ENCODE measurements around the gene CHRND. TPM values are rescaled to one million over a fixed set of nuclear protein-coding genes. Genes with fewer than 3 reads are reported as not detected.
"Not testable (repeated sequence)": the region's sequence is repeated elsewhere in the genome, so short reads cannot be mapped to it uniquely, and the experiment has no call there.

Gene CHRND
- total RNA-seq, 1 donor from 2014 or later, result not detected

- no peak for FAIRE-seq
- Mint-ChIP-seq H3K9me3 (ENCODE audit: unreplicated experiment) (no peaks in the 10 kb centered on the region), H3K27ac (ENCODE audit: unreplicated experiment) (no peak overlapping the region), H3K27me3 (ENCODE audit: low read depth, unreplicated experiment) (peaks cover 36% of the 10 kb centered on the region), H3K4me3 (ENCODE audit: unreplicated experiment) (no peak overlapping the region), H3K36me3 (ENCODE audit: low read depth, unreplicated experiment) (no peaks in the 10 kb centered on the region), H3K4me1 (ENCODE audit: low read depth, unreplicated experiment) (peaks cover 4% of the 10 kb centered on the region)
- Histone ChIP-seq H3K9ac (ENCODE audit: low read length) (no peak overlapping the region), H3K4me3 (ENCODE audit: insufficient read depth, low read depth, low read length) (no peak overlapping the region), H3K27ac (ENCODE audit: low read depth, low read length) (no peak overlapping the region), H3K4me1 (ENCODE audit: insufficient read depth, low read length) (no peaks in the 10 kb centered on the region), H3K27me3 (ENCODE audit: insufficient read depth, low read length) (peaks cover 2% of the 10 kb centered on the region), H3K36me3 (ENCODE audit: insufficient read depth, low read length) (no peaks in the 10 kb centered on the region), H4K20me1 (ENCODE audit: insufficient read depth, low read length) (no peaks in the 10 kb centered on the region), H3K4me2 (ENCODE audit: low read length) (no peak overlapping the region), H2AFZ (ENCODE audit: low read depth, low read length) (no peak overlapping the region), H3K9me3 (ENCODE audit: insufficient read depth, low read depth, low read length) (no peaks in the 10 kb centered on the region), H3K79me2 (ENCODE audit: insufficient read depth, low read length) (no peaks in the 10 kb centered on the region)
- TF ChIP-seq CTCF (IDR thresholded peaks at IDR 0.05; ENCODE audit: insufficient read depth, low read depth, low read length) (no peak), EZH2 (IDR thresholded peaks at IDR 0.05; ENCODE audit: insufficient read depth, low read length) (no peak)
- no peak for DNase-seq (ENCODE audit: low read depth)
Measured at GRCh38 chr2:232529806-232530547, 4.0 kb downstream of the CHRND start.

- peaks cover 4% of the 10 kb centered on the region for H3K4me1 Mint-ChIP-seq (ENCODE audit: low read depth, unreplicated experiment)
- no peak for TF ChIP-seq CTCF (IDR thresholded peaks at IDR 0.05; ENCODE audit: insufficient read depth, low read depth, low read length)
- Histone ChIP-seq H3K9ac (ENCODE audit: low read length) (no peak overlapping the region), H3K4me3 (ENCODE audit: insufficient read depth, low read depth, low read length) (no peak overlapping the region), H3K79me2 (ENCODE audit: insufficient read depth, low read length) (no peaks in the 10 kb centered on the region), H3K27me3 (ENCODE audit: insufficient read depth, low read length) (peaks cover 2% of the 10 kb centered on the region), H3K27ac (ENCODE audit: low read depth, low read length) (no peak overlapping the region), H4K20me1 (ENCODE audit: insufficient read depth, low read length) (no peaks in the 10 kb centered on the region), H2AFZ (ENCODE audit: low read depth, low read length) (no peak overlapping the region), H3K9me3 (ENCODE audit: insufficient read depth, low read depth, low read length) (no peaks in the 10 kb centered on the region), H3K36me3 (ENCODE audit: insufficient read depth, low read length) (no peaks in the 10 kb centered on the region), H3K4me1 (ENCODE audit: insufficient read depth, low read length) (no peaks in the 10 kb centered on the region), H3K4me2 (ENCODE audit: low read length) (no peak overlapping the region)
- no peaks in the 10 kb centered on the region for H3K9me3 Mint-ChIP-seq (ENCODE audit: unreplicated experiment)
- H3K4me3 Mint-ChIP-seq (ENCODE audit: unreplicated experiment), result no peak overlapping the region
- H3K36me3 Mint-ChIP-seq (ENCODE audit: low read depth, unreplicated experiment), result no peaks in the 10 kb centered on the region
- DNase-seq (ENCODE audit: low read depth) (no peak), FAIRE-seq (no peak)
- peaks cover 36% of the 10 kb centered on the region for H3K27me3 Mint-ChIP-seq (ENCODE audit: low read depth, unreplicated experiment)
- H3K27ac Mint-ChIP-seq (ENCODE audit: unreplicated experiment), result no peak overlapping the region
Measured at GRCh38 chr2:232530626-232531260, 4.8 kb downstream of the CHRND start.

GRCh38 chr2:232532419-232532818, 6.5 kb downstream of the CHRND start:
- DNase-seq (ENCODE audit: low read depth), result no peak
- Histone ChIP-seq H3K9me3 (ENCODE audit: insufficient read depth, low read depth, low read length) (peaks cover 4% of the 10 kb centered on the region), H3K9ac (ENCODE audit: low read length) (no peak overlapping the region), H3K4me1 (ENCODE audit: insufficient read depth, low read length) (no peaks in the 10 kb centered on the region), H3K27ac (ENCODE audit: low read depth, low read length) (no peak overlapping the region), H3K36me3 (ENCODE audit: insufficient read depth, low read length) (no peaks in the 10 kb centered on the region), H3K4me3 (ENCODE audit: insufficient read depth, low read depth, low read length) (no peak overlapping the region), H3K79me2 (ENCODE audit: insufficient read depth, low read length) (no peaks in the 10 kb centered on the region), H3K27me3 (ENCODE audit: insufficient read depth, low read length) (peaks cover 2% of the 10 kb centered on the region), H3K4me2 (ENCODE audit: low read length) (no peak overlapping the region), H4K20me1 (ENCODE audit: insufficient read depth, low read length) (no peaks in the 10 kb centered on the region), H2AFZ (ENCODE audit: low read depth, low read length) (no peak overlapping the region)
- no peak for FAIRE-seq
- H3K27me3 Mint-ChIP-seq (ENCODE audit: low read depth, unreplicated experiment), result peaks cover 31% of the 10 kb centered on the region
- no peak overlapping the region for H3K4me3 Mint-ChIP-seq (ENCODE audit: unreplicated experiment)
- H3K4me1 Mint-ChIP-seq (ENCODE audit: low read depth, unreplicated experiment), result peaks cover 4% of the 10 kb centered on the region
- no peak for TF ChIP-seq EZH2 (IDR thresholded peaks at IDR 0.05; ENCODE audit: insufficient read depth, low read length)
- no peak overlapping the region for H3K27ac Mint-ChIP-seq (ENCODE audit: unreplicated experiment)
- peaks cover 3% of the 10 kb centered on the region for H3K9me3 Mint-ChIP-seq (ENCODE audit: unreplicated experiment)
- peaks cover 4% of the 10 kb centered on the region for H3K36me3 Mint-ChIP-seq (ENCODE audit: low read depth, unreplicated experiment)

GRCh38 chr2:232532821-232533220, 6.9 kb downstream of the CHRND start:
- H3K79me2 ChIP-seq (ENCODE audit: insufficient read depth, low read length); H2AFZ ChIP-seq (ENCODE audit: low read depth, low read length); H3K4me3 Mint-ChIP-seq (ENCODE audit: unreplicated experiment); H3K27me3 ChIP-seq (ENCODE audit: insufficient read depth, low read length); H3K4me1 ChIP-seq (ENCODE audit: insufficient read depth, low read length); H3K36me3 Mint-ChIP-seq (ENCODE audit: low read depth, unreplicated experiment); H3K9me3 Mint-ChIP-seq (ENCODE audit: unreplicated experiment); H4K20me1 ChIP-seq (ENCODE audit: insufficient read depth, low read length); H3K27ac ChIP-seq (ENCODE audit: low read depth, low read length); FAIRE-seq; H3K27ac Mint-ChIP-seq (ENCODE audit: unreplicated experiment); H3K4me1 Mint-ChIP-seq (ENCODE audit: low read depth, unreplicated experiment); H3K4me2 ChIP-seq (ENCODE audit: low read length); H3K36me3 ChIP-seq (ENCODE audit: insufficient read depth, low read length); H3K4me3 ChIP-seq (ENCODE audit: insufficient read depth, low read depth, low read length); H3K9me3 ChIP-seq (ENCODE audit: insufficient read depth, low read depth, low read length); DNase-seq (ENCODE audit: low read depth); H3K9ac ChIP-seq (ENCODE audit: low read length): not testable (repeated sequence)
- peaks cover 27% of the 10 kb centered on the region for H3K27me3 Mint-ChIP-seq (ENCODE audit: low read depth, unreplicated experiment)
